Testis (tissue), 2 donors: Measurements from ENCODE around the gene KPTN.

Experiments used
- CTCF ChIP-seq, 3 experiments: fragments of 450-650 bp in 2 of 3; fragments of 200-600 bp in 1 of 3; sonication (generic) in 1 of 3; IDR thresholded peaks; one replicate each; pipeline ENCODE4 v1.5.1; 2016 to 2019; ENCODE audit warnings: antibody characterized with exemption in 3 of 3, mild to moderate bottlenecking in 2 of 3, moderate library complexity in 1 of 3
- POLR2A ChIP-seq: fragments of 450-650 bp; IDR thresholded peaks from one replicate; pipeline ENCODE4 v1.6.1; 2017; ENCODE audit warnings: antibody characterized with exemption, mild to moderate bottlenecking, moderate library complexity

- TF ChIP-seq CTCF (IDR thresholded peaks at IDR 0.05) (peak; percentile 74 to 89 (median 76)), POLR2A (no peak)
These were observed 47.2 kb downstream of the KPTN start for GRCh38 chr19:47436712-47437401.
